CD14-positive monocyte (primary cell): ENCODE results near the gene RGS19. TPM values are rescaled to one million over a fixed set of nuclear protein-coding genes. Genes with fewer than 3 reads are reported as not detected.
A peak's percentile ranks its signal among the peaks of the same experiment; 100 is the strongest.

ENCODE experiments used
- DNase-seq, 3 donors: peaks; one replicate each; pipeline ENCODE4 v3.0.0-alpha.2; 2011 to 2022
- H2AFZ ChIP-seq: 2 replicates; pipeline ENCODE4 v1.6.0; 2012; ENCODE audit warnings: mild to moderate bottlenecking, low read depth, low read length, inconsistent platforms; ENCODE audit not compliant: insufficient read depth, poor library complexity, severe bottlenecking
- H3K27ac ChIP-seq, 2 donors: 1 replicate in 1 of 2; 2 replicates in 1 of 2; pipeline ENCODE4 v1.5.1; 2012 to 2013; ENCODE audit warnings: low read length in 2 of 2, control low read depth in 1 of 2, inconsistent platforms in 1 of 2, low read depth in 1 of 2, mild to moderate bottlenecking in 1 of 2
- H3K27me3 ChIP-seq, 2 donors: one replicate each; pipeline versions ENCODE4 v1.6.0 to v1.6.1; 2011 to 2013; ENCODE audit warnings: low read length in 2 of 2; ENCODE audit not compliant: control insufficient read depth in 2 of 2, insufficient read depth in 2 of 2
- H3K36me3 ChIP-seq, 2 donors: replicated peaks in 1 of 2; 1 replicate in 1 of 2; 2 replicates in 1 of 2; pipeline versions ENCODE4 v1.5.1 to v1.6.1; 2012 to 2013; ENCODE audit warnings: low read length in 2 of 2, control low read depth in 1 of 2, inconsistent platforms in 1 of 2, mild to moderate bottlenecking in 1 of 2; ENCODE audit not compliant: insufficient read depth in 2 of 2, control insufficient read depth in 1 of 2
- H3K4me1 ChIP-seq, 2 donors: 1 replicate in 1 of 2; 2 replicates in 1 of 2; pipeline versions ENCODE4 v1.5.1 to v1.6.1; 2012 to 2013; ENCODE audit warnings: low read length in 2 of 2, control low read depth in 1 of 2, inconsistent platforms in 1 of 2, mild to moderate bottlenecking in 1 of 2, moderate library complexity in 1 of 2; ENCODE audit not compliant: insufficient read depth in 2 of 2, control insufficient read depth in 1 of 2
- H3K4me2 ChIP-seq: replicated peaks from 2 replicates; pipeline ENCODE3; 2012; ENCODE audit warnings: low read length, moderate library complexity, mild to moderate bottlenecking; ENCODE audit not compliant: poor library complexity, severe bottlenecking; ENCODE audit errors: extremely low read depth
- H3K4me3 ChIP-seq, 3 experiments: fragments of 200-600 bp in 1 of 3; sonication (generic) in 1 of 3; replicated peaks in 1 of 3; 1 replicate in 2 of 3; 2 replicates in 1 of 3; pipeline ENCODE4 v1.5.1; 2011 to 2013; ENCODE audit warnings: low read length in 3 of 3, mild to moderate bottlenecking in 3 of 3, control low read depth in 2 of 3, low read depth in 2 of 3, inconsistent platforms in 1 of 3, moderate library complexity in 1 of 3
- H3K79me2 ChIP-seq: 2 replicates; pipeline ENCODE4 v1.6.0; 2012; ENCODE audit warnings: mild to moderate bottlenecking, control low read depth, inconsistent platforms, low read length, moderate library complexity; ENCODE audit not compliant: insufficient read depth
- H3K9ac ChIP-seq: 2 replicates; pipeline ENCODE4 v1.6.0; 2017; ENCODE audit warnings: low read length, mild to moderate bottlenecking; ENCODE audit not compliant: insufficient read depth, poor library complexity, severe bottlenecking
- H3K9me3 ChIP-seq, 2 donors: replicated peaks in 1 of 2; 1 replicate in 1 of 2; 2 replicates in 1 of 2; pipeline versions ENCODE4 v1.5.1 to v1.6.1; 2012 to 2013; ENCODE audit warnings: low read length in 2 of 2, control low read depth in 1 of 2; ENCODE audit not compliant: control insufficient read depth in 1 of 2, insufficient read depth in 1 of 2
- H4K20me1 ChIP-seq: 2 replicates; pipeline ENCODE4 v1.6.0; 2012; ENCODE audit warnings: mild to moderate bottlenecking, low read length, control low read depth, moderate library complexity; ENCODE audit not compliant: insufficient read depth
- H3K27ac Mint-ChIP-seq, 7 donors: one replicate each; pipeline ENCODE4 v1.8.0; 2020; ENCODE audit warnings: mild to moderate bottlenecking in 7 of 7, mixed read lengths in 7 of 7, moderate library complexity in 6 of 7, inconsistent platforms in 2 of 7
- H3K27me3 Mint-ChIP-seq, 3 donors: one replicate each; pipeline ENCODE4 v1.8.0; 2021 to 2022; ENCODE audit warnings: low read depth in 3 of 3, mild to moderate bottlenecking in 3 of 3, mixed read lengths in 3 of 3, moderate library complexity in 3 of 3, inconsistent platforms in 1 of 3
- H3K36me3 Mint-ChIP-seq, 2 donors: one replicate each; pipeline ENCODE4 v1.8.0; 2020; ENCODE audit warnings: mixed read lengths in 2 of 2, inconsistent platforms in 1 of 2, mild to moderate bottlenecking in 1 of 2
- H3K4me1 Mint-ChIP-seq: one replicate; pipeline ENCODE4 v1.8.0; 2020; ENCODE audit warnings: mild to moderate bottlenecking, mixed read lengths
- H3K4me3 Mint-ChIP-seq, 2 donors: one replicate each; pipeline ENCODE4 v1.8.0; 2020; ENCODE audit warnings: mild to moderate bottlenecking in 2 of 2, mixed read lengths in 2 of 2, moderate library complexity in 1 of 2
- H3K9me3 Mint-ChIP-seq, 7 donors: one replicate each; pipeline ENCODE4 v1.8.0; 2020 to 2022; ENCODE audit warnings: mixed read lengths in 7 of 7, mild to moderate bottlenecking in 6 of 7, moderate library complexity in 6 of 7, inconsistent platforms in 2 of 7
- CTCF ChIP-seq: fragments of 200-600 bp; IDR thresholded peaks from one replicate; pipeline ENCODE4 v1.8.0; 2022; ENCODE audit warnings: antibody characterized with exemption, mild to moderate bottlenecking
- WGBS: methylation state at CpG from one replicate; pipeline ENCODE4 v1.1.5; 2013; ENCODE audit warnings: missing lambda C conversion rate; ENCODE audit not compliant: insufficient coverage; 5-methylcytosine and 5-hydroxymethylcytosine counted together
- intact Hi-C, 2 donors: fragments of 100-400 bp; cut with micrococcal nuclease; formaldehyde crosslinking; loops; one replicate each; pipeline versions ENCODE4 v1.15.0 to v1.15.1; 2023
- polyA plus RNA-seq, 3 donors: library from polyadenylated mRNA; depleted of rRNA in 1 of 3; unstranded in 2 of 3; stranded (reverse) in 1 of 3; fragments of 300-500 nt in 2 of 3; fragments of >200 nt in 1 of 3; fragmentation: Illumina TruSeq in 2 of 3; gene quantifications; 1 replicate in 2 of 3; 2 replicates in 1 of 3; pipeline ENCODE4 v1.2.3, GENCODE V29; 2012 to 2021

The RGS19 gene
- polyA plus RNA-seq, 3 donors: 235 to 280 (median 244) TPM

DNA sequence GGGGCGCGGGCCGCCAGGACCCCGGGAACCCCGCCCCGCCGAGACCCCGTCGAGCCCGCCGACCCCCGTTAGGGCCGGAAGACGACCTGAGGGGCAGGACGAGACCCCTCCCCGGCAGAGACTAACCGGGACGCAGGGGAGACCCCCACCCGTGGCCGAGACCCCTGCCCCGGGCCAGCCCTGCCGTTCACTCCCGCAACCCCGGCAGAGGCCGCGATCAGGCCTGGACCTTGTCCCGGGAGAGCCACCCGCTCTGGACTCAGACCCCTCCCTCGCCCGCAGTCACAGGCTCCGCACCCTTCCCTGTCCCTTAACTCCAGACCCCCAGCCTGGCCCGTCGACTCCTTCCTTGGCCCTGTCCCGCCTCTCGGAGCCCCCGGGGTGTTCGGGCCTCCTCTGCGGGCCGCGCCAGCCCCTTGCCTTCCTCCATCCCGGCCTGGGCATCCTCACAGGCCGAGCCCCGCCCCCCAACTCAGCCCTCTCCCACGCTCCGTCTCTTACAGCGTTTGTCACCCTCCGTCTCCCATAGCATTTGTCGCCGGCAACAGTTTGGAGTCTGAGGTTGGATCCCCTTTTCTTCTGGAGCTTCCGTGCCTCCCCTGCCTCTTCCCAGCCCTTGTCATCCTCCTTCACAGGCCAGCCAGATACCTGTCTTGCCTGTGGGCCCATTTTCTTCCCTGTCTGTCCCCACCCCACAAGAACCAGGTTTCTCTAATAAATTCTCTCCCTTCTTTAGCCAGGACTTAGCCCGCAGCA is 15.8 kb downstream of the RGS19 start:
- Histone ChIP-seq H4K20me1 (peaks cover 12% of the 10 kb centered on the region), H3K9ac (peak overlapping the region; percentile 68), H3K27ac (peak overlapping the region in 1 of 2 donors; percentile 22), H3K36me3 (no peaks in the 10 kb centered on the region), H3K9me3 (no peaks in the 10 kb centered on the region), H3K4me1 (peaks cover 32 to 52% of the 10 kb centered on the region in 2 donors), H3K4me2 (peak overlapping the region; percentile 92), H3K79me2 (peaks cover 4% of the 10 kb centered on the region), H3K4me3 (peak overlapping the region; percentile 65 to 82 (median 68)), H3K27me3 (no peaks in the 10 kb centered on the region), H2AFZ (peak overlapping the region; percentile 91)
- Mint-ChIP-seq H3K4me3 (peak overlapping the region; percentile 82 to 87), H3K27ac (peak overlapping the region in 5 of 7 donors; percentile 18 to 81 (median 50)), H3K27me3 (peaks cover 2 to 27% (median 20%) of the 10 kb centered on the region in 3 donors), H3K4me1 (peaks cover 44% of the 10 kb centered on the region), H3K36me3 (no peaks in the 10 kb centered on the region), H3K9me3 (peaks cover 0 to 2% (median 0%) of the 10 kb centered on the region in 7 donors)
- DNase-seq: no peak
- WGBS: under 1% methylated on average over 50 of the region's 51 CpGs
- intact Hi-C loops: loop anchor here (1.0 to 10.0 kb wide), 6 partner anchors 15 to 539 kb away; partner anchors contain the start of genes PRPF6 (in 2 of the 2), RGS19 (in 2 of the 2), PPDPF (in 1 of the 2) and UCKL1 (in 1 of the 2)
- TF ChIP-seq CTCF: no peak

GRCh38 chr20:64062596-64063388 is 16.5 kb downstream of the RGS19 start, which contains the start of gene TCEA2:
Gene TCEA2, plus strand, starts transcription at chr20:64063198. Its CDS starts 115 bp downstream, at chr20:64063313.
- Histone ChIP-seq H4K20me1 (peaks cover 5% of the 10 kb centered on the region), H3K9me3 (no peaks in the 10 kb centered on the region), H2AFZ (peak within 1 kb of the TSS; percentile 91), H3K36me3 (no peaks in the 10 kb centered on the region), H3K4me2 (peak within 1 kb of the TSS; percentile 92), H3K9ac (peak within 1 kb of the TSS; percentile 68), H3K4me1 (peaks cover 32 to 53% of the 10 kb centered on the region in 2 donors), H3K79me2 (peaks cover 4% of the 10 kb centered on the region), H3K27me3 (no peaks in the 10 kb centered on the region), H3K27ac (peak within 1 kb of the TSS in 1 of 2 donors; percentile 67), H3K4me3 (peak within 1 kb of the TSS; percentile 65 to 82 (median 68))
- DNase-seq: peak; percentile 87 to 90 (median 89)
- intact Hi-C loops: loop anchor here (1.0 to 10.0 kb wide), 6 partner anchors 16 to 538 kb away; partner anchors contain the start of genes PRPF6 (in 2 of the 2), RGS19 (in 2 of the 2), PPDPF (in 1 of the 2) and UCKL1 (in 1 of the 2)
- H3K4me1 Mint-ChIP-seq: peaks cover 42% of the 10 kb centered on the region
- no peaks in the 10 kb centered on the region for H3K9me3 Mint-ChIP-seq
- H3K4me3 Mint-ChIP-seq: peak within 1 kb of the TSS; percentile 82 to 87
- TF ChIP-seq CTCF: no peak
- H3K27ac Mint-ChIP-seq: peak within 1 kb of the TSS in 5 of 7 donors; percentile 18 to 81 (median 50)
- no peaks in the 10 kb centered on the region for H3K36me3 Mint-ChIP-seq
- 7% methylated on average over 77 of the region's 85 CpGs for WGBS
- peaks cover 2 to 29% (median 20%) of the 10 kb centered on the region in 3 donors for H3K27me3 Mint-ChIP-seq
